Kidney (tissue), 14 donors: ENCODE data around the gene C12orf75. TPM values are rescaled to one million over a fixed set of nuclear protein-coding genes. Genes with fewer than 3 reads are reported as not detected.

ENCODE experiments used
- DNase-seq, 5 donors: peaks; one replicate each; pipeline ENCODE4 v3.0.0-alpha.2; 2013 to 2020
- FAIRE-seq: peaks from 2 replicates; lab custom pipeline; 2012; peaks lifted over from hg19 to GRCh38; lab: Jason Lieb, UNC
- H3K27ac ChIP-seq, 2 donors: one replicate each; pipeline ENCODE4 v1.7.0; 2013; ENCODE audit warnings: low read depth in 2 of 2, low read length in 2 of 2, inconsistent platforms in 1 of 2
- H3K27me3 ChIP-seq: one replicate; pipeline ENCODE4 v1.7.1; 2013; ENCODE audit warnings: low read length, inconsistent platforms; ENCODE audit not compliant: control insufficient read depth, insufficient read depth
- H3K36me3 ChIP-seq, 3 donors: one replicate each; pipeline versions ENCODE4 v1.7.0 to v1.7.1; 2013; ENCODE audit warnings: low read length in 3 of 3, control low read depth in 1 of 3, inconsistent platforms in 1 of 3; ENCODE audit not compliant: insufficient read depth in 3 of 3, control insufficient read depth in 2 of 3
- H3K4me1 ChIP-seq, 3 donors: one replicate each; pipeline versions ENCODE4 v1.7.0 to v1.7.1; 2013; ENCODE audit warnings: low read length in 3 of 3, inconsistent platforms in 1 of 3, low read depth in 1 of 3; ENCODE audit not compliant: control insufficient read depth in 2 of 3, insufficient read depth in 2 of 3
- H3K4me3 ChIP-seq, 3 donors: one replicate each; pipeline versions ENCODE4 v1.7.0 to v1.8.1; 2013; ENCODE audit warnings: low read length in 3 of 3, control low read depth in 1 of 3, inconsistent platforms in 1 of 3
- H3K9ac ChIP-seq, 3 donors: one replicate each; pipeline versions ENCODE4 v1.7.0 to v1.7.1; 2013; ENCODE audit warnings: low read length in 3 of 3, control low read depth in 1 of 3, inconsistent platforms in 1 of 3
- H3K9me3 ChIP-seq, 3 donors: one replicate each; pipeline versions ENCODE4 v1.7.0 to v1.7.1; 2013; ENCODE audit warnings: low read length in 3 of 3, control low read depth in 1 of 3, inconsistent platforms in 1 of 3; ENCODE audit not compliant: control insufficient read depth in 2 of 3, insufficient read depth in 1 of 3
- CTCF ChIP-seq: IDR thresholded peaks from 3 replicates; pipeline ENCODE4 v1.5.1; 2012; ENCODE audit warnings: mild to moderate bottlenecking, moderate library complexity, borderline replicate concordance; ENCODE audit not compliant: insufficient read depth; ENCODE audit errors: extremely low read depth
- intact Hi-C: fragments of 100-400 bp; cut with DNase I; formaldehyde crosslinking; loops from one replicate; pipeline ENCODE4 v1.11.1; 2022
- polyA plus RNA-seq: library from polyadenylated mRNA; stranded (reverse); fragments of 350-450 nt; fragmentation: Illumina TruSeq; extraction: RNeasy Lipid Tissue Mini Kit (QIAGEN cat#74804); gene quantifications from one replicate; pipeline ENCODE4 v1.2.3, GENCODE V29; 2014; ENCODE audit warnings: low read depth, low replicate concordance; ENCODE audit not compliant: insufficient read depth
- total RNA-seq: library from RNA; stranded (reverse); fragmentation: NEBNext Ultra II Directional; extraction: Animal tissue kit (Norgen Biotek cat#: 25700); gene quantifications from one replicate; pipeline ENCODE4 v1.2.1, GENCODE V29; 2021
- donor health status: control.
- donor health status: control.
- donor health status: control.
- donor health status: control.
- donor health status: control.
- donor health status: DM: yes; HTN: yes; CAD: no.
- donor health status: Normal renal cell carcinoma (clear cell type).

The C12orf75 gene
- total and polyA plus RNA-seq, 2 donors from 2014 or later: 107 to 127 TPM

GRCh38 chr12:105348561-105348960, 18.1 kb downstream of the C12orf75 start:
- no peak overlapping the region for H3K4me3 ChIP-seq
- H3K27ac ChIP-seq: no peak overlapping the region
- H3K9ac ChIP-seq: no peak overlapping the region
- no peak for TF ChIP-seq CTCF
- no peaks in the 10 kb centered on the region for H3K4me1 ChIP-seq
- H3K36me3 ChIP-seq: no peaks in the 10 kb centered on the region
- DNase-seq: no peak
- intact Hi-C loops: no loop called here
- FAIRE-seq: no peak
- no peaks in the 10 kb centered on the region for H3K9me3 ChIP-seq
- no peaks in the 10 kb centered on the region for H3K27me3 ChIP-seq

GRCh38 chr12:105349138-105349537, 18.6 kb downstream of the C12orf75 start:
- DNase-seq: no peak
- Histone ChIP-seq H3K4me3 (no peak overlapping the region), H3K9ac (no peak overlapping the region), H3K36me3 (no peaks in the 10 kb centered on the region), H3K27ac (no peak overlapping the region), H3K4me1 (no peaks in the 10 kb centered on the region), H3K27me3 (no peaks in the 10 kb centered on the region), H3K9me3 (no peaks in the 10 kb centered on the region)
- no peak for TF ChIP-seq CTCF
- FAIRE-seq: no peak
- intact Hi-C loops: no loop called here

- Histone ChIP-seq H3K9ac (no peak overlapping the region), H3K27ac (no peak overlapping the region), H3K9me3 (no peaks in the 10 kb centered on the region), H3K27me3 (no peaks in the 10 kb centered on the region), H3K4me1 (no peaks in the 10 kb centered on the region), H3K4me3 (no peak overlapping the region), H3K36me3 (no peaks in the 10 kb centered on the region)
- no peak for TF ChIP-seq CTCF
- DNase-seq (no peak), FAIRE-seq (no peak)
- intact Hi-C loops: no loop called here
Measured at GRCh38 chr12:105351523-105351922, 21.0 kb downstream of the C12orf75 start.

- no peak for TF ChIP-seq CTCF
- Histone ChIP-seq H3K27ac (no peak overlapping the region), H3K36me3 (no peaks in the 10 kb centered on the region), H3K27me3 (no peaks in the 10 kb centered on the region), H3K9ac (no peak overlapping the region), H3K4me1 (no peaks in the 10 kb centered on the region), H3K4me3 (no peak overlapping the region), H3K9me3 (no peaks in the 10 kb centered on the region)
- DNase-seq: no peak
- FAIRE-seq: no peak
- intact Hi-C loops: no loop called here
Measured at GRCh38 chr12:105352052-105352451, 21.6 kb downstream of the C12orf75 start.
